SIG-M5 treated with dmso at 0.1 percent for 504 hours (cell line): ENCODE results near the gene PRR13.
"Not testable (repeated sequence)": the region's sequence is repeated elsewhere in the genome, so short reads cannot be mapped to it uniquely, and the experiment has no call there.

Experiments
- DNase-seq: peaks from one replicate; lab custom pipeline; 2025; ENCODE audit not compliant: unreplicated experiment; lab: John Stamatoyannopoulos, UW

The PRR13 gene

DNA sequence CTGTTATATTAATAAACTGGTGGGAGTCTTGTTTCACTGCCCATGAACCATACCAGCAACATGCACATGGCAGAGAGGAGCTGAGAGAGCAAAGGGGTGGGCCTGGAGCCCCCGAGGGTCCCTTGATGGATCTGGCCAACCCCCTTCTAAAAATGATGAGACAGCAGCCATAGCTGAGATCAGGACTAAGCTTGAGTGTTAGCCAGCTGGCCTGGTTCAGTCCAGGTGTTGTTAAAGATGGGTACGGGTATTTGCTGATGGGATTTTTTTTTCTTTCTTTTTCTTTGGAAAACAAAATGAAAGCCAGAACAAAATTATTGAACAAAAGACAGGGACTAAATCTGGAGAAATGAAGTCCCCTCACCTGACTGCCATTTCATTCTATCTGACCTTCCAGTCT lies 26.3 kb downstream of the PRR13 start:
- no peak for DNase-seq

DNA sequence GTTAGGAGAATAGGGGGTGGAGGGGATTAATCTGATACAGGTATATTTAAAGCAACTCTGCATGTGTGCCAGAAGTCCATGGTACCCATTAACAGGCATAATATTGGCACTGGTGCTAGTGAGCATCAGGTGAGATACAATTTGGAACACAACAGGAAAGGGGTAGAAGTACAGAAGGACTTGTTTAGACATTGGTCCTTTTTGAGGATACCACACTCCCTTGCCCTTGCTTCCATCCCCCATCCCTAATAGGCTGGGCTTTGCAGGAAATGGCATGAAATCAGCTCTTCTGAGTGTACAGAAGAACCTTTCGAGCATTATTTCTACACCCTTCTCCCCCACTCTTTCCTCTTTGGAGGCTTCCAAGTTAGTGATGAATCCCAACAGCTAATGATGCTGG lies 26.7 kb downstream of the PRR13 start:
- DNase-seq, result no peak

DNA sequence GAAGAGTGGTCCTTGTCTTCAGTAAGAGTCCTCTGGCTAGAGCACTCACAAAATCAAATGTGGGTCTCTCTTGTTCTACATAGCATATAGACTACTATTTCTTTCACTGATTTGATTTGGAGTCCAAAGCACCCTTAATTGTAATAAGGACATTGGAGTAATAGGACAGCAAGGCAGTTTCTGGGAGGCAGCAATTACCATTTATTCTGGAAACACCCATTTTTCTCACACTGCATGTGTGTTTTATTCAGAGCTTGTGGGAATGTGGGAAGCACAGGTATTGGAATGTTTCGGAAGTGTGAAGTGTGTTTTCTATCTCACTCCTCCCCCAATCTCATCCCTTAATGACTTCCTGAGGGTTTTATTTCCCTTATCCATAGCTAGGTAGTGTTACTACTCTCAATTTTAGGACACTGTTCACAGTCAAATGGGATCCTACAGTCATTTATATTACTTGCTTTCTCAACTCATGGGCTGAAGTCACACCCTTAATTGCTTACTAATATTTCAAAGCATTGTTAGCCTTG lies 30.6 kb downstream of the PRR13 start:
- DNase-seq, result no peak

DNA sequence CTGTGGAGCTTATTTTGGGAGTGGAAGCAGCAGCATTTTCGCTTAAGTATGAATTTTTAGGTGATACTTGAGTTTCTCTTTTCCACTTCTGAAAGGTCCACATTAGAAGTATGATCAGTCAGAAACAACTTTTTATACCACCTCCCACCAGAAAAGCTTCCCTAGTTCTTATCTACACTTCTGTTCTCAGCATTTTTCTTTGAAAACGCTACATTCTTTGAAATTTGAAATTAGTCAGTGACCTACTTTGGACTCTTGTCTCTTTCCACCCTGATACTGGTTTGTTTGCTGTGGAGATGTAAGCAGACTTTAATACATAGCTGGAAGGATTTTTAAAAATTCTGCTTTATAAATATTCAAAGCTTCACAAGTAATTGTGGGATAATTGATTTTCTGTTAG lies 32.5 kb downstream of the PRR13 start:
- no peak for DNase-seq

DNA sequence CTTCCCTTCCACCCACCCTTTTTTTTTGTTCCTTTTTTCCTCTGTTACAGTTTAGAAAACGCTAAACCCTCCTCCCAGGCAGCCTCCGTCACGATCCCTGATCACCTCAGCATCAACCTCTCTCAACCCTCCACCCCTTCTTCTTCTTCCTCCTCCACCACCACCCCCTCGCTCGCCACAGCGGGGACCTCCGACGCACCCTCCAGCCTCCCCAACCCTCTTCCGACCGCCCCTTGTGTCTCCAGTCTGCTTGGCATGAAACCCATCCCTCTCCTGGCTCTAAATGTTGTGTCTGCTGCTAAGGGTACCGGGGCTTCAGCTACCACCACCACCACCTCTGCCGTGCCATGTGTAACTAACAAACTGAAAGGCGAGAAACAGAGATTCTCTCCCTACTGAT lies 33.3 kb downstream of the PRR13 start:
- no peak for DNase-seq

DNA sequence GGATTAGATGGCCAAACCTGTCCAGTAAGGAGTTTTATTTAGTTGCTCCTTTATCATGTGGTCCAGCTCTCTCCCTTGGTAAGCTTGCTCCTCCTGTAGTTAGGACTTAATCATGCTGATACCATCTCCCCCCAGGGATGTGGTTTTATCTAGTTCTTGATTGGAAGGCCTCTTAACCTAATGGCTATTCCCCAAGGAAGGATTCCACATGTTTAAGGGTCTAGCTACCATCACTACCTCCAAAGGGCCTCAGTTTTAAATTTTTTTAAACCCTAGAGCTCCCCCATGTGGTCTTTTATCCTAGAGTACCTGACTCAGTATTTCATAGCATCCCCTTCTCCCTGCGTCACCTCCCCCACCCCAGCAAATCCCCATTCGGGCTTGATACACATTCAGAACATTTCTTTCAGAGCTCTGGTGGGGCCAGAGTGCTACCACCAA lies 35.3 kb downstream of the PRR13 start:
- DNase-seq, result peak; percentile 41

DNA sequence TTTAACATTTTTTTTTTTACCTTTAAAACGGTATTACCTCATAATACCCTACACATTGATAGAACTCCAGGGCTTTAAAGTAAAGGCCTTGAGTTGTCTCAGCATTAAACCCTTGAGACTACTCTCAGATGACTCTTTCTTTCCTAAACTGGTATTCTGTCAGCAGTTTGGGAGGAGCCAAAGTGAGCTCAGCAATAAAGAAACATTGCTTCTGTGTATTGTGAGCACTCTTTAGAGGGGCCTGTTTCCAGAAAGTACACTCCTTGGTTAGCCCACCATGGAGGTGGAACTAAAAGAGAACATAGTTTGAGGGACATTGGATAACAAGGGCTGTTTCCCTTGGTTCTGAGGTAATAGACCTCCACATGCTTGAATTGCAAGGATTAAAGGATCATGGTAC lies 37.3 kb downstream of the PRR13 start:
- DNase-seq, result no peak

DNA sequence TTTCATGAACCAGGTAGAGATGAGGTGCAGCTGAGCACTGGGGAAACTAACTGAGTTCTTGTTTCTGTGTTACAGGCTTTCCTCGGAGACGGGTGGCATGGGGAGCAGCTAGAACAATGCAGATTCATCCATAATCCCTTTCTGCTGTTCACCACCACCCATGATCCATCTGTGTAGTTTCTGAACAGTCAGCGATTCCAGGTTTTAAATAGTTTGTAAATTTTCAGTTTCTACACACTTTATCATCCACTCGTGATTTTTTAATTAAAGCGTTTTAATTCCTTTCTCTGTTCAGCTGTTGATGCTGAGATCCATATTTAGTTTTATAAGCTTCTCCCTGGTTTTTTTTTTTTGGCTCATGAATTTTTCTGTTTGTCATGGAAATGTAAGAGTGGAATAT lies 37.8 kb downstream of the PRR13 start:
- no peak for DNase-seq

DNA sequence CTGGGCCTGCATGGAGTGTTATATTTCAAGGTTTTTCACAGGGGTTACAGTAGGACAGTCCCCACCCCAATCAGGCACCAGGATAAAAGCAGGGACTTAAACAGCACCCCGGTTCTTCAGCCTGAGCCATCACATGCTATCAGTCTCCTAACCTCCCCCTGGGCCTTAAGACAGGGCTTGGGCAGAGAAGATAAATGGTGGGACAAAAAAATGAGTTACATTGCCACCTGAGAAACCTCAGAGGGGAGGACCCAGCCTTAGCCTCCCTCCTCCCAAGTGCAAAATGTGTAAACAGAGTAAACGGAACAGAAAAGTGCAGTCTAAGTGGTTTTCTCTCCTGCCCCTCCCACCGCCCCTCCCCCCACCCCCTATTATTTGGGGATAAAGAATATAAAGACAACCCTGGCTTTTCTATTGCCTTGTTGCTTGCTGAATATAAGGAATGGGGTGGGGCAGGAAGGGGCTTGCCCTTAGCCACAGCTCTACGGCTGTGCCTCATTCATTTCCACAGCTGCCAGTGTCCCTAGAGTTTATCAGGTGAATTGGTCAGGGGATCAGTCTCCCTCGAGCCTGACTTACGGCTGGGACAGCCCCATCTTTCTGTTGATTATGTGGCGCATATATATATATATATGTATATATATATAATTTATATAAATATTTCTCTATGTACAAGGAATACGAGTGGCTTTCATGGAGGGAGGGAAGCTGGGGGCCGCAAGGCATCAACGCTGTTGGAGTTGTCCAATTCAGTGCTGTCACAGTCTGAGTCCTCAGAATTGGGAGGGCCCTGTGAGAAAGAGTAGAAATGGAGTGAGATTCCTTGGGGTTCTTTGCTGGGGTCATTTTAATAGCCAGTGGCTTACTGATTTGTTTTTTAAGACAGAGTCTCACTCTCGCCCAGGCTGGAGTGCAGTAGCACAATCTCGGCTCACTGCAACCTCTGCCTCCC lies 39.2 kb downstream of the PRR13 start:
- DNase-seq, result no peak

DNA sequence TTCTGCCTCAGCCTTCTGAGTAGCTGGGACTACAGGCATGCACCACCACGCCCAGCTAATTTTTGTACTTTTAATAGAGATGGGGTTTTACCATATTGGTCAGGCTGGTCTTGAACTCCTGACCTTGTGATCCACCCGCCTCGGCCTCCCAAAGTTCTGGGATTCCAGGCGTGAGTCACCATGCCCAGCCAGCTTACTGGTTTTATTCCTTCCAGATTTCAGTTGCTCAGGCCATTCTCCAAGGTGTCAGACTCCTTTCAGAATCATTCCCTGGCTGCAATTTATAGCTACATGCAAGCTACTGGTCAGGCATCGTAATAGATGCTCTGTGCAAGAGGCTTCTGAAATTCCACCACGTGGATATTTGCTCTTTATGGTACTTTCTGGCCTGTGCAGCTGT lies 39.9 kb downstream of the PRR13 start:
- not testable (repeated sequence) for DNase-seq

DNA sequence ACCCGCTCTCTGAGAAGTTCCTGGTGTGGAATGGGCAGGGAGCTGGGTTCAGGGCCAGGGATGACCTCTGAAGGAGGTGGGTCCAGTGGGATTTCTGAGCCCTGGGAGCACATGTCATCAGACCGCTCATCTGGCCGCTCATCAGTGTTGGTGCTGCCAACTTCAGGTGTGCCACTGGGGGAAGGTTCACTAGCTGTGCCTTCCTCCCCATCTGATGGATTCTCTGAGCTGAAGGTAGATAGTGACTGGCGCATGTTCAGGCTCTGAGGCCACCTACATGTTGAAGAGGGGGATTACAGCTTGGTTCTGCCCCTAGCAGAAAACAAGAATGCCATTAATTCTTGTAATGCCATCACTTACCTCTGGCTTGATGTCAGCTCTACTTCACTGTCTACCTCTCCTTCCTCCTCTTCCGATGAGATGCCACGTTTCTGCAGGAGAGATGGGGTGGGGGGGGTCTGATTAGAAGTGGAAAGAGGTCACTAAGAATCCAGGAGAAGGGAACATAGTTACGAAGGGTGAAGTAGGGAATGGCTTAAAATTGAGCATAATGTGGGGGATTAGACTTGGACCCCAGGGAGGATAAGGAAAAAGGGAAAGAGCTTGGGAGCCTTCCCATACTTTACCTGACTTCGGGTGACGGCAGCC lies 40.5 kb downstream of the PRR13 start:
- peak; percentile 27 for DNase-seq

DNA sequence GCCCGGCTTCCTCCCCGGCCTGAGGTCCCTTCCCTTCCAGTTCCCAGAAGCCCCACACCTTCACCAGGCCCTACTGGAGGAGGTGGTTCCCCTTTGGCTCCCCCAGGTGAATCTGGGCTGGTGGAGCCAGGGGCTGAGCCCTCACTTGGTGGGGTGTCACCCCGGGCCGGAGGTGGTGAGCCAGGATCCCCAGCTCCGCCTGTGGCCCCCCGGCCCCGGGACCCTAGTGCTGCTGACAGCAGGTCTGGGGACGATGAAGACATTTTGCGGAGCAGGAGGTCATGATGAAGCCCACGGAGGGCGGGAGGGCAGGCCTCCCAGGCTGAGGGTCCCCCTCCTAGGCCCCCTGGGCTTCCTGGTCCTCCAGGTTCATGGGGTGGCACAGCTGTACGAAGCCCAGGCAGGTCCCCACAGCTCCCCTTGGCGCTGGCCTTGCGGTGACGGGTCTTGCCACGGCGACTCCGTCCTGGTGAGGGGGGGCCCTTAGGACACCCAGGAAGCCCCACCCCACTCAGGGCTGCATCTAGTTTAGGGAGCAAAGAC lies 41.2 kb downstream of the PRR13 start:
- DNase-seq, result no peak

DNA sequence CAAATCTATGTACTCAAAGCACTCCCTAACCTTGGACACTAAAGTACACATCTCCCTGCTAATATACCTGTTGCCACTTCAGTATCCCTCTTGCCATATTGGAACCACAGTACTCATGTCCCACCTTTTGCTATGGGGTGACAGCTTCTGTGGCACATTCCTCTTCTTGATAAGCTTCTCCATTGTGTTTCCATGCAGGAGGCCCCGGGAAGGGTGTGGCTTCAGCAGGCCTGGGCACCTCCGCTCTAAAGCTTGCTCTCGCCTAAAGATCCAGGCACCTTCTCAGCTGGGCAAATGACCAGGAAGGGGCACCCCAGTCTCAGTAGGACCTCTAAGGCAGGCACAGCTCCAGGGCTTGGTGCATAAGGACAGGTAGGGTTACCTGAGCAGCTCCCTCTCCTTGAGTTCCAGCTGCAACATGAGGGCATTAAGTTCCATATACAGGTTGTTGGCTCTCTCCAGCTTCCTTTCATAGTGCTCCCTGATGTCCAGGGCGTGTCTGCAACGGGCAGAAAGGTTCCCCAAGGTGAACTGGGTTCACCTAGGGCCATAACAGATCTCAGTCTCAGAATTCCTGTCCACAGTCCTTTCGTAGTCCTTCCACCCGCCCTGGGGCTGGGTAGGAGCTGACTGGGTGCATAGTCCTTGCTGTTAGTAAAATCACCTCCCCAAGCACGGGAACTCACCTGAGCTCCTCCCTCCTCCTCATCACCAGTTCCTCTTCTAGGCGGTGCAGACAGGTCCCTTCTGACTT lies 41.9 kb downstream of the PRR13 start:
- no peak for DNase-seq

DNA sequence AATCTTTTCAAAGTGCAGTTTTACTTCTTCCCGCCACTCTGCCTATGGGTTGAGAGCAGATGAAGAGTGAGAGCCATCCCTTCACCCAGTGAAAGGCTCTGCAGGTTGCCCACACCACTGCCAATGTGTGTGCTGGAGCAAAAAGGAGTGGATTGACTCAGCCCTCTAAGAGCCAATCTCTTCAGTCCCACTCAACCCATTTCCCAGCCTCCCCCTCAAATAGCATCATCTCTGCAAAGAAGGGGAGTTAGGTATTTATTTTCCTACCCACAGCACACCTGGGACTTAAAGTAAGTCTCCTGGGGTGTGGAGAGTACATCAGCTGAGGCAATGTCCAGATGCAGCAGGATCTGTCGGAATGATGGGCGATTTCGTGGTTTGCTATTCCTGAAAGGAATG lies 42.4 kb downstream of the PRR13 start:
- no peak for DNase-seq

DNA sequence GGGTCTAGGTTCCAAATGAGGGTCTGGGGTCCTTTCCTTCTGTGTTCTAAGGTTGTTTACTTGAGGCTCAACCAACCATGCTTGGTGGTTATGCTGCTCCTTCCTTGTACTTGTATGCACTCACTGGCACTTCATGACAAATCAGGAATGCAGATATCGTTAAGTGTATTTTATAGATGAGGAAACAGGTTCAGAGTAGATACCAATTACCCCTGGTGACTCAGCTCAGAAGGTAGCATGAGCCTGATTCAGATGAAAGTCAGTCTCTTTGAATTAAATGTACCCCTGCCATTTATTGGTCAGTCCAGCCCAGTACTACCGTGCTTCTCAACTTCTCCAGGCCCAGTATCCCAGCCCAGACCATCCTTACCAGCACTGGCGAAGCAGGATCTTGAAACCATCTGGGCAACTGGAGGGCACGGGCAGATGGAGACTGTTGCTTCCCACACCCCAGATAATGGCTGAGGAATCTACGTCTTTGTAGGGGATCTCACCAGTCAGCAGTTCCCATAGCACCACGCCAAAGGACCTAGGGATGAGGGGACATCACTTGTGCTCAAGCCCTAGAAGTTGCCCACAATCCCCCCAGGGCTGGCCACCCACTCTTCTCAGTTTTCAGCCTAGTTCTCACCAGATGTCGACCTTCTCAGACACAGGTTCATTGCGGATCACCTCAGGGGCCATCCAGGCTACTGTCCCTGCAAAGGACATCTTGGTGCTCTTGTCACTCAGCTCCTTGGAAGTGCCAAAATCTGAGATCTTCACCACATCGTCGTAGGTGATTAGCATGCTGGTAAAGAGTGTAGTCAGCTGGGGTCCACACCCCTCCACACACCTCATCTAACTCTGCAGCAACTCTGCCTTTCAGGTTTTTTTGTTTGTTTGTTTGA lies 43.4 kb downstream of the PRR13 start:
- DNase-seq, result no peak

DNA sequence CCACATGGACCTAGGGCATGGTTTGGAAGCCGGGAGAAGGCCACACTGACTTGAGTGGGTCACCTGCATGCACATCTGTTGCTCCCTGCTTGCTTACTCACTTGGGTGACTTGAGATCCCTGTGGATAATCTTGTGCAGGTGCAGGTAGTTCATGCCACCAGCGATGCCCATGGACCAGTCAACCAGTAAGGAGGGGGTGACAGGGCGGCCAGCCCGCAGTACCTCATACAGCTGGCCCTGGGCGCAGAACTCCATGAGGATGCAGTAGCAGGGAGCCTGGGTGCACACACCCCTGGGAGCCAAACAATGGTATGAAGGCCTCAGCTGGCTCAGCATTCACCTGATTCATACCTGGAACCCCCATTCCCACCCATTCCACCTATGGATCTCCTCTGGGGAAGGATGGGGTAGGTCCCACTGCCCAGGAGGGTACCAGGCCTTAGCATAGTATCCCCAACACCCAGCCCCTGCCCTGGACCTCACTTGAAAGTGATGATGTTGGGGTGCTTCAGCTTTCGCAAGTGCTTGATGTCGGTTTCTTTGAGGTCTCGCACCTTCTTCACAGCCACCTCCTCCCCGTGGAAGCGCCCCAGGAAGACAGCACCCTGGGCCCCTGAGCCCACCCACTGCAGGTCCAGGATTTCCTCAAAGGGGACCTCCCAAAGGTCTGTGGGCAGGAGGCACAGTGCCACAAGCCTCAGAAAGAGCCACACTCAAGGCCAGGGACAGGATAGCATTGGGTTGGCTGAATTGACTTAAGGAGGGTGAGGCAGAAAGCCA lies 44.6 kb downstream of the PRR13 start:
- DNase-seq, result no peak

DNA sequence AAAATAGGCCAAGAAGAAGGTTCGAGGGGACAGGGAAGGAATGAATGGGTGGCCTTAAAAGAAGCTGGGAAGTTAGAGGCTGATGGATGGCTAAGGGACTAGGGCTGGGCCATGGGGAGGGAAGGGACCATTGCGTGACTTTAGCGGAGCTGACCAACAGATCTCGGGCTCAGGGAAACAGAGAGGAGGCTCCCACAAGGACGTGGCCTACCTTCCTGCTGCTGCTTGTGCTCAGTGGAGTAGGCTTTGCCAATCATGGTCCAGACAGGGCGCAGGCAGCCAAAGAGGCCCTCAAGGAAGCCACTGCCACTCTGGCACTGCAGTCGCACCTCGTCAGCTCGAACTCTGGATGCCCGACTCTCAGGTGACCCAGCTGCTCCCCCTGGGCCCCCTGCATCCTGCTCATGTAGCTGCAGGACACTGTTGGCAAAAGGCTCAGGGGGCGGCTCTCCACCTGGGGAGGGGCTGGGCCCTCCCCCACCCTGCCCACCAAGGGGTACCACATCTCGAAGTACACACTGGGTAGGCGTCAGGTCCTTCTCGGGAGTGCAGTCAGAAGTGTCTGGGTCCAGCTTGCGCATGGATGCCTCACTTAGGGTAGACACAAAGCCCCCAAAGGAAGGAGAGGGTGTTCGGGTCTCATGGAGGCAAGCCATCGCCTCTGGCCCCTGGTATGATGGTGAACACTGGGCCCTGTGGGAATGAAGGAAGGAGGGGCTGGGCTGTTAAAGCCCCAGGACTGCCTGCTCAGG lies 45.4 kb downstream of the PRR13 start:
- DNase-seq, result no peak

DNA sequence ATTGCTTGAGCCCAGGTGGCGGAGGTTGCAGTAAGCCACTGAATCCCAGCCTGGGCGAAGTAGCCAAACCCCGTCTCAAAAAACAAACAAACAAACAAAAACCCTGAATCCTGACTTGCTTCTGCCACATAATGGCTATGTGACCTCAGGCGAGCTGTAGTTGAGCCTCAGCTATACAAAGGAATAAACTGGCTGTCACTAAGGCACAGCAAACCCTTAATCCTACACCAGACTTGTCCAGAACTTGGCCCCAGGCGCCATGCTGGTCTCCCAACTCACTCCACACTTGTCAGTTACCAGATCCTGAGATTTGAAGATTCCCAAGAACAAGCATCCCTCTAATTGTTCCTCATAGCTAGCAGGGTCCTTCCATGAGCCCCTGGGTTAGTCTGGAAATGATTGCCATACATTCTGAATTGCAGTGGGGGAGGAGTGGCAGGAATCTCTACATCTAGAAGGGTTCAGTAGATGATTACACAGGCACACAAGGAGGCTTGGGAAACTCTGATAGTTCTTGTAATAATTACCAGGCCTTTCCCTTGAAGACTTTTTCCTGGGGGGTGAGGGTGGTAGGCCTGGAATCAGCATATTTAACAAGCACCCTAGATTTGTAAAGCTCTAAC lies 47.8 kb downstream of the PRR13 start:
- no peak for DNase-seq
